Measurements from ENCODE around the gene MRPL53. TPM values are rescaled to one million over a fixed set of nuclear protein-coding genes. Genes with fewer than 3 reads are reported as not detected.
A peak's percentile ranks its signal among the peaks of the same experiment; 100 is the strongest.

The MRPL53 gene
- total and polyA plus RNA-seq, 2 of the 13 experiments (the other 11 are each of a cell fraction or from before 2014, with no cell fraction given): 34.3 to 51.9 TPM

GRCh38 chr2:74507145-74507925, 34.9 kb upstream of the MRPL53 start, which contains the start of gene PCGF1 (continued):
- TF ChIP-seq, protein P1, sequence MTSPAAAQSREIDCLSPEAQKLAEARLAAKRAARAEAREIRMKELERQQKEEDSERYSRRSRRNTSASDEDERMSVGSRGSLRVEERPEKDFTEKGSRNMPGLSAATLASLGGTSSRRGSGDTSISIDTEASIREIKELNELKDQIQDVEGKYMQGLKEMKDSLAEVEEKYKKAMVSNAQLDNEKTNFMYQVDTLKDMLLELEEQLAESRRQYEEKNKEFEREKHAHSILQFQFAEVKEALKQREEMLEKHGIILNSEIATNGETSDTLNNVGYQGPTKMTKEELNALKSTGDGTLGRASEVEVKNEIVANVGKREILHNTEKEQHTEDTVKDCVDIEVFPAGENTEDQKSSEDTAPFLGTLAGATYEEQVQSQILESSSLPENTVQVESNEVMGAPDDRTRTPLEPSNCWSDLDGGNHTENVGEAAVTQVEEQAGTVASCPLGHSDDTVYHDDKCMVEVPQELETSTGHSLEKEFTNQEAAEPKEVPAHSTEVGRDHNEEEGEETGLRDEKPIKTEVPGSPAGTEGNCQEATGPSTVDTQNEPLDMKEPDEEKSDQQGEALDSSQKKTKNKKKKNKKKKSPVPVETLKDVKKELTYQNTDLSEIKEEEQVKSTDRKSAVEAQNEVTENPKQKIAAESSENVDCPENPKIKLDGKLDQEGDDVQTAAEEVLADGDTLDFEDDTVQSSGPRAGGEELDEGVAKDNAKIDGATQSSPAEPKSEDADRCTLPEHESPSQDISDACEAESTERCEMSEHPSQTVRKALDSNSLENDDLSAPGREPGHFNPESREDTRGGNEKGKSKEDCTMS (CRISPR knock-in tag; conservative IDR thresholded peaks at IDR 0.05): no peak
- no peak for TF ChIP-seq RORA (CRISPR knock-in tag; IDR thresholded peaks at IDR 0.05)
- TF ChIP-seq, protein P2, sequence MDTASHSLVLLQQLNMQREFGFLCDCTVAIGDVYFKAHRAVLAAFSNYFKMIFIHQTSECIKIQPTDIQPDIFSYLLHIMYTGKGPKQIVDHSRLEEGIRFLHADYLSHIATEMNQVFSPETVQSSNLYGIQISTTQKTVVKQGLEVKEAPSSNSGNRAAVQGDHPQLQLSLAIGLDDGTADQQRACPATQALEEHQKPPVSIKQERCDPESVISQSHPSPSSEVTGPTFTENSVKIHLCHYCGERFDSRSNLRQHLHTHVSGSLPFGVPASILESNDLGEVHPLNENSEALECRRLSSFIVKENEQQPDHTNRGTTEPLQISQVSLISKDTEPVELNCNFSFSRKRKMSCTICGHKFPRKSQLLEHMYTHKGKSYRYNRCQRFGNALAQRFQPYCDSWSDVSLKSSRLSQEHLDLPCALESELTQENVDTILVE (CRISPR knock-in tag; IDR thresholded peaks at IDR 0.05): peak; percentile 78; the same call in 1 of the 2 replicates
- TF ChIP-seq, protein P3, sequence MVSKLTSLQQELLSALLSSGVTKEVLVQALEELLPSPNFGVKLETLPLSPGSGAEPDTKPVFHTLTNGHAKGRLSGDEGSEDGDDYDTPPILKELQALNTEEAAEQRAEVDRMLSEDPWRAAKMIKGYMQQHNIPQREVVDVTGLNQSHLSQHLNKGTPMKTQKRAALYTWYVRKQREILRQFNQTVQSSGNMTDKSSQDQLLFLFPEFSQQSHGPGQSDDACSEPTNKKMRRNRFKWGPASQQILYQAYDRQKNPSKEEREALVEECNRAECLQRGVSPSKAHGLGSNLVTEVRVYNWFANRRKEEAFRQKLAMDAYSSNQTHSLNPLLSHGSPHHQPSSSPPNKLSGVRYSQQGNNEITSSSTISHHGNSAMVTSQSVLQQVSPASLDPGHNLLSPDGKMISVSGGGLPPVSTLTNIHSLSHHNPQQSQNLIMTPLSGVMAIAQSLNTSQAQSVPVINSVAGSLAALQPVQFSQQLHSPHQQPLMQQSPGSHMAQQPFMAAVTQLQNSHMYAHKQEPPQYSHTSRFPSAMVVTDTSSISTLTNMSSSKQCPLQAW (CRISPR knock-in tag; IDR thresholded peaks at IDR 0.05): peak; percentile 86
- no peak for TF ChIP-seq PREB (CRISPR knock-in tag; IDR thresholded peaks at IDR 0.05)
- peak; percentile 87; the same call in 1 of the 2 replicates for TF ChIP-seq ZNF552 (CRISPR knock-in tag; IDR thresholded peaks at IDR 0.05; ENCODE audit: borderline replicate concordance)
- TF ChIP-seq, protein P4, sequence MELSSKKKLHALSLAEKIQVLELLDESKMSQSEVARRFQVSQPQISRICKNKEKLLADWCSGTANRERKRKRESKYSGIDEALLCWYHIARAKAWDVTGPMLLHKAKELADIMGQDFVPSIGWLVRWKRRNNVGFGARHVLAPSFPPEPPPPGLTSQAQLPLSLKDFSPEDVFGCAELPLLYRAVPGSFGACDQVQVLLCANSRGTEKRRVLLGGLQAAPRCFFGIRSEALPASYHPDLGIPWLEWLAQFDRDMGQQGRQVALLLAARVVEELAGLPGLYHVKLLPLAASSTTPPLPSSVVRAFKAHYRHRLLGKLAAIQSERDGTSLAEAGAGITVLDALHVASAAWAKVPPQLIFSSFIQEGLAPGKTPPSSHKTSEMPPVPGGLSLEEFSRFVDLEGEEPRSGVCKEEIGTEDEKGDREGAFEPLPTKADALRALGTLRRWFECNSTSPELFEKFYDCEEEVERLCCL (CRISPR knock-in tag; IDR thresholded peaks at IDR 0.05; ENCODE audit: borderline replicate concordance): peak; percentile 21; the same call in 1 of the 2 replicates
- TF ChIP-seq BHLHE40 (IDR thresholded peaks at IDR 0.05; ENCODE audit: low read length): peak; percentile 87
- peak; percentile 95; the same call in 1 of the 2 replicates for TF ChIP-seq ZFP91 (CRISPR knock-in tag; IDR thresholded peaks at IDR 0.05; ENCODE audit: borderline replicate concordance)
- TF ChIP-seq CAMTA2 (CRISPR knock-in tag; IDR thresholded peaks at IDR 0.05; ENCODE audit: borderline replicate concordance): no peak; the same call in 1 of the 2 replicates
- TF ChIP-seq ZNF740 (CRISPR knock-in tag; IDR thresholded peaks at IDR 0.05): peak; percentile 90
- TF ChIP-seq, protein P5, sequence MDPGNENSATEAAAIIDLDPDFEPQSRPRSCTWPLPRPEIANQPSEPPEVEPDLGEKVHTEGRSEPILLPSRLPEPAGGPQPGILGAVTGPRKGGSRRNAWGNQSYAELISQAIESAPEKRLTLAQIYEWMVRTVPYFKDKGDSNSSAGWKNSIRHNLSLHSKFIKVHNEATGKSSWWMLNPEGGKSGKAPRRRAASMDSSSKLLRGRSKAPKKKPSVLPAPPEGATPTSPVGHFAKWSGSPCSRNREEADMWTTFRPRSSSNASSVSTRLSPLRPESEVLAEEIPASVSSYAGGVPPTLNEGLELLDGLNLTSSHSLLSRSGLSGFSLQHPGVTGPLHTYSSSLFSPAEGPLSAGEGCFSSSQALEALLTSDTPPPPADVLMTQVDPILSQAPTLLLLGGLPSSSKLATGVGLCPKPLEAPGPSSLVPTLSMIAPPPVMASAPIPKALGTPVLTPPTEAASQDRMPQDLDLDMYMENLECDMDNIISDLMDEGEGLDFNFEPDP (CRISPR knock-in tag; conservative IDR thresholded peaks at IDR 0.05): no peak
- TF ChIP-seq ZNF101 (CRISPR knock-in tag; IDR thresholded peaks at IDR 0.05; ENCODE audit: borderline replicate concordance, low read depth): 0 out of 2 replicates have a peak, but pooled peaks have one; percentile 26
- TF ChIP-seq ZNF264 (CRISPR knock-in tag; IDR thresholded peaks at IDR 0.05): peak; percentile 76
- peak; percentile 69 for TF ChIP-seq HNRNPK (IDR thresholded peaks at IDR 0.05; ENCODE audit: low read depth, low read length, poor library complexity, severe bottlenecking)

All from HepG2 (cell line).